ENCODE measurements around the gene KIAA1958. TPM values are rescaled to one million over a fixed set of nuclear protein-coding genes. Genes with fewer than 3 reads are reported as not detected.

The KIAA1958 gene
- polyA plus RNA-seq, 3 donors = 1.9 to 4.2 (median 1.9) TPM

DNA sequence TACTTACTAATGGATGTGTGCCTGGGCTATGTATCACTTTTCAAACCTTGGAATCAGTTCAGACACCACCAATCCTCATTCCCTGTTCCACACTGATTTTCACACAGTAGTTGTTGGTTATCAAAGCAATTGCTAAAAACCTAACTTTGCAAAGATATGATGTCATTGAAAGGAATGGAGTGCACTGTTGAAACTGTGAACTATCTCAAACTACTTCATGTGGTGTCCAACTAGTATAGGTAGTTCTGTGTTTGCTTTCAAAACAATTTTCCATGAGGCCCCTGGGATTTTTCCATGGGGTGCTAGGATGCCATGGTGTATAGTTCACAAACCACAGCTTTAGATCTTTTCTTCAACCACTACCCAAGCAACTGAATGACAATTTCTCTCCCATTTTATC, 213.5 kb downstream of the KIAA1958 start:
- H2AFZ ChIP-seq (ENCODE audit: insufficient read depth, low read depth, low read length, poor library complexity, severe bottlenecking) = no peak overlapping the region
- H3K4me3 Mint-ChIP-seq = no peak overlapping the region
- intact Hi-C loops (cut with micrococcal nuclease) = no loop called here
- no peak overlapping the region for H3K4me3 ChIP-seq (replicated peaks in 1 of 3; ENCODE audit: low read depth in 2 of 3, low read length in 3 of 3)
- H3K27ac Mint-ChIP-seq = no peak overlapping the region
- no peak overlapping the region for H3K9ac ChIP-seq (ENCODE audit: insufficient read depth, low read length, poor library complexity, severe bottlenecking)
- H3K4me2 ChIP-seq (replicated peaks; ENCODE audit: extremely low read depth, low read length, poor library complexity, severe bottlenecking) = no peak overlapping the region
- no peaks in the 10 kb centered on the region for H3K27me3 ChIP-seq (ENCODE audit: control insufficient read depth in 2 of 2, insufficient read depth in 2 of 2, low read length in 2 of 2)
- DNase-seq = no peak
- TF ChIP-seq, protein P1, sequence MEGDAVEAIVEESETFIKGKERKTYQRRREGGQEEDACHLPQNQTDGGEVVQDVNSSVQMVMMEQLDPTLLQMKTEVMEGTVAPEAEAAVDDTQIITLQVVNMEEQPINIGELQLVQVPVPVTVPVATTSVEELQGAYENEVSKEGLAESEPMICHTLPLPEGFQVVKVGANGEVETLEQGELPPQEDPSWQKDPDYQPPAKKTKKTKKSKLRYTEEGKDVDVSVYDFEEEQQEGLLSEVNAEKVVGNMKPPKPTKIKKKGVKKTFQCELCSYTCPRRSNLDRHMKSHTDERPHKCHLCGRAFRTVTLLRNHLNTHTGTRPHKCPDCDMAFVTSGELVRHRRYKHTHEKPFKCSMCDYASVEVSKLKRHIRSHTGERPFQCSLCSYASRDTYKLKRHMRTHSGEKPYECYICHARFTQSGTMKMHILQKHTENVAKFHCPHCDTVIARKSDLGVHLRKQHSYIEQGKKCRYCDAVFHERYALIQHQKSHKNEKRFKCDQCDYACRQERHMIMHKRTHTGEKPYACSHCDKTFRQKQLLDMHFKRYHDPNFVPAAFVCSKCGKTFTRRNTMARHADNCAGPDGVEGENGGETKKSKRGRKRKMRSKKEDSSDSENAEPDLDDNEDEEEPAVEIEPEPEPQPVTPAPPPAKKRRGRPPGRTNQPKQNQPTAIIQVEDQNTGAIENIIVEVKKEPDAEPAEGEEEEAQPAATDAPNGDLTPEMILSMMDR (IDR thresholded peaks at IDR 0.05) = no peak
- H3K9me3 Mint-ChIP-seq = peaks cover 0 to 2% (median 0%) of the 10 kb centered on the region in 7 donors
- no peaks in the 10 kb centered on the region for H3K4me1 ChIP-seq (ENCODE audit: control insufficient read depth in 1 of 2, insufficient read depth in 2 of 2, low read length in 2 of 2)
- peaks cover 43 to 86% of the 10 kb centered on the region in 2 donors for H3K36me3 ChIP-seq (replicated peaks in 1 of 2; ENCODE audit: control insufficient read depth in 1 of 2, insufficient read depth in 2 of 2, low read length in 2 of 2)
- H3K9me3 ChIP-seq (replicated peaks in 1 of 2; ENCODE audit: control insufficient read depth in 1 of 2, insufficient read depth in 1 of 2, low read length in 2 of 2) = no peaks in the 10 kb centered on the region
- peaks cover 53% of the 10 kb centered on the region for H3K79me2 ChIP-seq (ENCODE audit: insufficient read depth, low read length)
- no peaks in the 10 kb centered on the region for H3K27me3 Mint-ChIP-seq (ENCODE audit: low read depth in 3 of 3)
- H3K27ac ChIP-seq (ENCODE audit: low read depth in 1 of 2, low read length in 2 of 2) = no peak overlapping the region
- H3K4me1 Mint-ChIP-seq = peaks cover 11% of the 10 kb centered on the region
- H3K36me3 Mint-ChIP-seq = peaks cover 48 to 71% of the 10 kb centered on the region in 2 donors
- H4K20me1 ChIP-seq (ENCODE audit: insufficient read depth, low read length) = peaks cover 36% of the 10 kb centered on the region

DNA sequence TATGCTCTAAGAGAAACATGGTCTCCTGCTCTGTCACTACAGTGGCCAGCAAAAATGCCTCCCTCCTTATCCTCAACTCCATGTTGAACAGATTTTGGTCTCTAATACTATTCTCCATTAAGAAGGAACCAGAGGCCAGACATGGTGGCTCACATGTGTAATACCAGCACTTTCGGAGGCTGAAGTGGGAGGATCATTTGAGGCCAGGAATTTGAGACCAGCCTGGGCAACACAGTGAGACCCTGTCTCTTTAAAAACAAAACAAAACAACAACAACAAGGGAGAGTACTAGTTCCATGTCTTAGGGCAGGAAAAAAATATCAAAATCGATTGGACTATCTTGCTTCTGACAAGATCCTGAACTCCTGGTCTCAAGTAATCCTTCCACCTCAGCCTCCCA, 216.7 kb downstream of the KIAA1958 start:
- H3K4me3 ChIP-seq (replicated peaks in 1 of 3; ENCODE audit: low read depth in 2 of 3, low read length in 3 of 3) = no peak overlapping the region
- intact Hi-C loops (cut with micrococcal nuclease) = no loop called here

More for the DNA sequence above, 216.7 kb downstream of the KIAA1958 start:
- H3K9ac ChIP-seq (ENCODE audit: insufficient read depth, low read length, poor library complexity, severe bottlenecking) = no peak overlapping the region
- Mint-ChIP-seq H3K4me1 (no peaks in the 10 kb centered on the region), H3K9me3 (peaks cover 0 to 2% (median 0%) of the 10 kb centered on the region in 7 donors), H3K27ac (peak overlapping the region in 4 of 7 donors; percentile 18 to 79 (median 50)), H3K27me3 (ENCODE audit: low read depth in 3 of 3) (peaks cover 0 to 2% (median 0%) of the 10 kb centered on the region in 3 donors), H3K4me3 (no peak overlapping the region), H3K36me3 (peaks cover 34 to 59% of the 10 kb centered on the region in 2 donors)
- peaks cover 75% of the 10 kb centered on the region for H3K79me2 ChIP-seq (ENCODE audit: insufficient read depth, low read length)
- no peak for DNase-seq
- no peaks in the 10 kb centered on the region for H3K27me3 ChIP-seq (ENCODE audit: control insufficient read depth in 2 of 2, insufficient read depth in 2 of 2, low read length in 2 of 2)
- TF ChIP-seq, protein P1 (IDR thresholded peaks at IDR 0.05) = no peak
- 100% methylated on average over 1 of the region's 2 CpGs for WGBS (ENCODE audit: insufficient coverage)
- peak overlapping the region in 1 of 2 donors; percentile 24 for H3K27ac ChIP-seq (ENCODE audit: low read depth in 1 of 2, low read length in 2 of 2)
- peaks cover 31 to 74% of the 10 kb centered on the region in 2 donors for H3K36me3 ChIP-seq (replicated peaks in 1 of 2; ENCODE audit: control insufficient read depth in 1 of 2, insufficient read depth in 2 of 2, low read length in 2 of 2)
- no peaks in the 10 kb centered on the region for H3K4me1 ChIP-seq (ENCODE audit: control insufficient read depth in 1 of 2, insufficient read depth in 2 of 2, low read length in 2 of 2)
- no peak overlapping the region for H3K4me2 ChIP-seq (replicated peaks; ENCODE audit: extremely low read depth, low read length, poor library complexity, severe bottlenecking)
- H3K9me3 ChIP-seq (replicated peaks in 1 of 2; ENCODE audit: control insufficient read depth in 1 of 2, insufficient read depth in 1 of 2, low read length in 2 of 2) = no peaks in the 10 kb centered on the region
- H4K20me1 ChIP-seq (ENCODE audit: insufficient read depth, low read length) = peaks cover 35% of the 10 kb centered on the region
- H2AFZ ChIP-seq (ENCODE audit: insufficient read depth, low read depth, low read length, poor library complexity, severe bottlenecking) = no peak overlapping the region

Data from CD14-positive monocyte (primary cell).